AG09309 (cell line): ENCODE measurements around the gene TOMM6.

Experiments used
- DNase-seq: peaks from one replicate; pipeline ENCODE4 v3.0.0-alpha.2; 2010; ENCODE audit warnings: low read depth
- H3K4me3 ChIP-seq: 2 replicates; pipeline ENCODE4 v1.5.1; 2011; ENCODE audit warnings: mild to moderate bottlenecking, low read depth, low read length, moderate library complexity; ENCODE audit not compliant: control insufficient read depth
- CTCF ChIP-seq: IDR thresholded peaks from 2 replicates; pipeline ENCODE4 v1.5.1; 2011; ENCODE audit warnings: mild to moderate bottlenecking, low read depth, low read length, inconsistent platforms; ENCODE audit not compliant: insufficient read depth, control insufficient read depth; ENCODE audit errors: missing control alignments

The TOMM6 gene

GRCh38 chr6:41744236-41744787, 43.2 kb upstream of the TOMM6 start:
- TF ChIP-seq CTCF: no peak
- H3K4me3 ChIP-seq: no peak overlapping the region
- DNase-seq: no peak

GRCh38 chr6:41746107-41746506, 41.4 kb upstream of the TOMM6 start:
- no peak for TF ChIP-seq CTCF
- DNase-seq: no peak
- no peak overlapping the region for H3K4me3 ChIP-seq

- DNase-seq: no peak
- H3K4me3 ChIP-seq: no peak within 1 kb of the TSS
- no peak for TF ChIP-seq CTCF
These were observed 40.0 kb upstream of the TOMM6 start, which contains the start of gene PGC for GRCh38 chr6:41747256-41748101. TSS of gene PGC (minus strand) at chr6:41747397. CDS start at chr6:41747334, 63 bp downstream.

- no peak for TF ChIP-seq CTCF
- no peak overlapping the region for H3K4me3 ChIP-seq
- DNase-seq: no peak
These were observed 39.4 kb upstream of the TOMM6 start for GRCh38 chr6:41748102-41748477.

- H3K4me3 ChIP-seq: no peak overlapping the region
- no peak for DNase-seq
- no peak for TF ChIP-seq CTCF
These were observed 39.0 kb upstream of the TOMM6 start for GRCh38 chr6:41748542-41748941.

GRCh38 chr6:41750374-41750773, 37.1 kb upstream of the TOMM6 start:
- DNase-seq: no peak
- TF ChIP-seq CTCF: no peak
- no peak overlapping the region for H3K4me3 ChIP-seq
